Liver (tissue), 9 donors: ENCODE measurements around the gene NKAPD1. TPM values are rescaled to one million over a fixed set of nuclear protein-coding genes. Genes with fewer than 3 reads are reported as not detected.

Source experiments
- DNase-seq: peaks from one replicate; pipeline ENCODE4 v3.0.0-alpha.2; 2017; ENCODE audit warnings: low spot score
- H3K27ac ChIP-seq, 2 donors: one replicate each; pipeline ENCODE4 v1.7.0; 2013; ENCODE audit warnings: inconsistent platforms in 2 of 2, low read length in 2 of 2, control low read depth in 1 of 2, low read depth in 1 of 2, mild to moderate bottlenecking in 1 of 2
- H3K27me3 ChIP-seq, 4 donors: one replicate each; pipeline versions ENCODE4 v1.6.1 to v1.7.0; 2013; ENCODE audit warnings: low read length in 3 of 4, inconsistent platforms in 1 of 4, mild to moderate bottlenecking in 1 of 4, moderate library complexity in 1 of 4; ENCODE audit not compliant: control insufficient read depth in 4 of 4, insufficient read depth in 4 of 4
- H3K36me3 ChIP-seq, 4 donors: one replicate each; pipeline versions ENCODE4 v1.6.1 to v1.7.0; 2013; ENCODE audit warnings: low read length in 3 of 4, mild to moderate bottlenecking in 3 of 4, low read depth in 1 of 4, moderate library complexity in 1 of 4; ENCODE audit not compliant: control insufficient read depth in 4 of 4, insufficient read depth in 3 of 4
- H3K4me1 ChIP-seq, 4 donors: one replicate each; pipeline versions ENCODE4 v1.6.1 to v1.7.0; 2013; ENCODE audit warnings: low read length in 3 of 4, mild to moderate bottlenecking in 3 of 4, moderate library complexity in 1 of 4; ENCODE audit not compliant: control insufficient read depth in 4 of 4, insufficient read depth in 4 of 4
- H3K4me3 ChIP-seq, 3 donors: one replicate each; pipeline versions ENCODE4 v1.6.1 to v1.7.0; 2013; ENCODE audit warnings: low read length in 3 of 3, control low read depth in 1 of 3, low read depth in 1 of 3, mild to moderate bottlenecking in 1 of 3
- H3K9ac ChIP-seq, 2 donors: one replicate each; pipeline ENCODE4 v1.7.0; 2013; ENCODE audit warnings: low read length in 2 of 2, mild to moderate bottlenecking in 2 of 2, moderate library complexity in 2 of 2, control low read depth in 1 of 2, low read depth in 1 of 2
- H3K9me3 ChIP-seq, 4 donors: one replicate each; pipeline versions ENCODE4 v1.6.1 to v1.7.0; 2013; ENCODE audit warnings: low read length in 3 of 4; ENCODE audit not compliant: control insufficient read depth in 4 of 4
- EGR1 ChIP-seq, 2 donors: IDR thresholded peaks; 2 replicates each; pipeline ENCODE4 v1.6.1; 2016 to 2018; ENCODE audit warnings: antibody characterized with exemption in 2 of 2, low read depth in 2 of 2
- FOXA1 ChIP-seq: IDR thresholded peaks from 2 replicates; pipeline ENCODE4 v1.6.1; 2016; ENCODE audit warnings: antibody characterized with exemption
- GABPA ChIP-seq, 2 donors: IDR thresholded peaks in 1 of 2; conservative IDR thresholded peaks in 1 of 2; 2 replicates each; pipeline ENCODE4 v1.6.1; 2016; ENCODE audit warnings: antibody characterized with exemption in 2 of 2, mild to moderate bottlenecking in 1 of 2, moderate library complexity in 1 of 2
- HNF4A ChIP-seq, 2 donors: conservative IDR thresholded peaks; 2 replicates each; pipeline ENCODE4 v1.6.1; 2016; ENCODE audit warnings: antibody characterized with exemption in 2 of 2, mild to moderate bottlenecking in 2 of 2
- HNF4G ChIP-seq: IDR thresholded peaks from 2 replicates; pipeline ENCODE4 v1.6.1; 2016; ENCODE audit warnings: antibody characterized with exemption
- JUND ChIP-seq, 2 donors: IDR thresholded peaks; 2 replicates each; pipeline ENCODE4 v1.6.1; 2016; ENCODE audit warnings: antibody characterized with exemption in 2 of 2
- NR2F2 ChIP-seq: IDR thresholded peaks from 2 replicates; pipeline ENCODE4 v1.6.1; 2016; ENCODE audit warnings: antibody characterized with exemption
- RAD21 ChIP-seq, 2 donors: IDR thresholded peaks; 2 replicates each; pipeline ENCODE4 v1.6.1; 2016; ENCODE audit warnings: antibody characterized with exemption in 2 of 2, mild to moderate bottlenecking in 2 of 2
- RXRA ChIP-seq, 2 donors: IDR thresholded peaks; 2 replicates each; pipeline ENCODE4 v1.6.1; 2017 to 2018; ENCODE audit warnings: antibody characterized with exemption in 2 of 2, mild to moderate bottlenecking in 1 of 2
- SP1 ChIP-seq: IDR thresholded peaks from 2 replicates; pipeline ENCODE4 v1.6.1; 2018; ENCODE audit warnings: antibody characterized with exemption, mild to moderate bottlenecking
- YY1 ChIP-seq: IDR thresholded peaks from 2 replicates; pipeline ENCODE4 v1.6.1; 2016; ENCODE audit warnings: antibody characterized with exemption, mild to moderate bottlenecking
- WGBS: extraction: QIAGEN DNeasy Blood & Tissue Kit; methylation state at CpG from one replicate; pipeline ENCODE4 v1.1.7; 2013; 5-methylcytosine and 5-hydroxymethylcytosine counted together
- polyA plus RNA-seq, 2 donors: library from polyadenylated mRNA; stranded (reverse) in 1 of 2; unstranded in 1 of 2; fragments of 200-250 nt in 1 of 2; fragments of >200 nt in 1 of 2; fragmentation: Nextera tagmentation in 1 of 2; extraction: Ambion mirVana in 1 of 2; gene quantifications; one replicate each; pipeline versions ENCODE4 v1.2.1 to v1.2.3, GENCODE V29; 2013 to 2015
- total RNA-seq, 2 donors: library from RNA; depleted of rRNA; stranded (reverse); fragments of >200 nt; gene quantifications; one replicate each; pipeline ENCODE4 v1.2.3, GENCODE V29; 2014
- TF ChIP-seq, protein P1 (sequence below): IDR thresholded peaks from 2 replicates; pipeline ENCODE4 v1.6.1; 2016; ENCODE audit warnings: antibody characterized with exemption
- TF ChIP-seq, protein P2 (sequence below): IDR thresholded peaks from 2 replicates; pipeline ENCODE4 v1.6.1; 2016; ENCODE audit warnings: antibody characterized with exemption
- TF ChIP-seq, protein P3 (sequence below): IDR thresholded peaks from 2 replicates; pipeline ENCODE4 v1.6.1; 2016; ENCODE audit warnings: antibody characterized with exemption, mild to moderate bottlenecking
- TF ChIP-seq, protein P4 (sequence below): fragments of 150-350 bp; IDR thresholded peaks from 2 replicates; pipeline ENCODE4 v1.5.1; 2017; ENCODE audit warnings: improper control_type of control experiment, low read depth, low read length; ENCODE audit not compliant: missing input control
- donor health status: healthy.
- donor health status: healthy.
- donor health status: healthy.
- donor health status: healthy.
- donor health status: healthy.

The NKAPD1 gene
- total and polyA plus RNA-seq, 4 donors = 5.3 to 11.2 (median 7.4) TPM

DNA sequence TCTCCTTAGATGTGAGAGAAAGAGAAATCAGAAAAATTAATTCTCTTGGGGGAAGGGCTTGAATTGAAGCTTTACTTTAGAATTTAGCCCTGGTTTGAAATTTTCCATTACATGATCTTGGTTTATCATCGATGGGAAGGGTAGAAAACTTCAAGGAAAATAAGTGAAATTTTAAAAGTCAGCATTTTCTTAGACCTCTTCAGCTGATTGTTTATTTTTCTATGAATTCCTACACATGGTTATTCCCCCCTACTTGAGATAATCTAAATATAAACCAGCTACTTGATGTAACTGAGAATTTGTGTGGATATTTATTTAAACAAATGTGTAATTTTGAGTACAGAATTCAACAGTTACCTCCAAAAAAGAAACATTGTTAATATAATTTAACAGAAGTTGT is 11.2 kb upstream of the NKAPD1 start:
- Histone ChIP-seq H3K9ac (no peak overlapping the region), H3K4me1 (no peaks in the 10 kb centered on the region), H3K27me3 (no peaks in the 10 kb centered on the region), H3K9me3 (no peaks in the 10 kb centered on the region), H3K27ac (no peak overlapping the region), H3K4me3 (no peak overlapping the region), H3K36me3 (peaks cover 4 to 22% (median 17%) of the 10 kb centered on the region in 4 donors)
- DNase-seq = no peak
- TF ChIP-seq SP1 = no peak
- WGBS = 90% methylated on average over 1 of the region's 1 CpG

DNA sequence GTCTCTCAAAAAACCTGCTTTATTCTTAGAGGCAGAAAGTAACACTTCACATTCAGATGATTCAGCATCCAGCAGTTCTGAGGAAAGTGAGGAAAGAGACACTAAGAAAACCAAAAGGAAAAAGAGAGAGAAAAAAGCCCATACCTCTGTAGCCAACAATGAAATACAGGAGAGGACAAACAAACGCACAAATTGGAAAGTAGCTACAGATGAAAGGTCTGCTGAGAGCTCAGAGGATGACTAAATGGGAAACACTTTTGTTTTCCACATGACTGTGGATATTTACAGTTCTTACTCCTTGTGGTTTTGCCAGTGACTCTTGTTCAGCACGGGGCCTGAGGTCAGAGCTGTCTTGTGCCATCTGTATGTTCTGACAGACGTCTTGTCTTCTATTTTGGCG is 8.6 kb downstream of the NKAPD1 start:
- Histone ChIP-seq H3K4me1 (peaks cover 0 to 17% (median 11%) of the 10 kb centered on the region in 4 donors), H3K27ac (no peak overlapping the region), H3K9ac (no peak overlapping the region), H3K4me3 (no peak overlapping the region), H3K9me3 (no peaks in the 10 kb centered on the region), H3K27me3 (no peaks in the 10 kb centered on the region), H3K36me3 (peaks cover 11 to 55% (median 43%) of the 10 kb centered on the region in 4 donors)
- TF ChIP-seq YY1 = no peak
- TF ChIP-seq HNF4G = no peak
- TF ChIP-seq EGR1 (IDR thresholded peaks at IDR 0.05; ENCODE audit: low read depth in 2 of 2) = no peak
- WGBS = 86% methylated on average over 4 of the region's 4 CpGs
- no peak for DNase-seq

DNA sequence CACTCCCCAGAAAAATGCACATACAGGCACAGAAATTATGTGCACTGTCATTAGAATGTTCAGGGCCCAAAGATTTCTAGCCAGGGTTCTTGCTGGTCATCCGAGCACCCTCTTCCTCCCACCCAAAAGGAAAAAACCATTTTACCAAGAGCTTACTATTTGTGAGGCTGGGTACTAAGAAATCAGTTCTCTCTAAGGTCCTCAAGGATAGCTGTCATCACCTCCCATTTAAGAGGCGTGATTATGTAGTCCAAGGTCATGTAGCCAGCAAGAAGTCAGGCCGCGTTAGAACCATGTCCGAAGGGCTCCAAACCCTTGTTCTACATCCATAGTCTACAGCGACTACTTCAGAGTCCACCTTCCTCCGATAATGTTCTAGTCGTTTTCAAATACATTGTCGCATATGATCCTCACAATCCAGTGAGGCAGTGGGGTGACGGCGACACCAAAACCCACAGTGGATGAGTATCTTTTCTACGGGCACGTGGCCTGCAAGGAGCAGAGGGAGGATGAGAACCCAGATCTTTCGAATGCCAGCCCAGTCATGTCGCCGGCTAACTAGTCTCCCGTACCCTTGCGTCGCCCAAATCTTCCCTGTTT is 11.8 kb downstream of the NKAPD1 start:
- DNase-seq = no peak
- H3K27ac ChIP-seq = peak overlapping the region; percentile 50 to 58
- H3K27me3 ChIP-seq = no peaks in the 10 kb centered on the region
- no peaks in the 10 kb centered on the region for H3K9me3 ChIP-seq
- H3K36me3 ChIP-seq = peaks cover 10 to 50% (median 41%) of the 10 kb centered on the region in 4 donors
- peak overlapping the region; percentile 39 to 89 for H3K9ac ChIP-seq
- H3K4me1 ChIP-seq = peaks cover 3 to 26% (median 21%) of the 10 kb centered on the region in 4 donors
- peak overlapping the region; percentile 70 to 99 (median 80) for H3K4me3 ChIP-seq
- TF ChIP-seq SP1 (no peak), FOXA1 (no peak), HNF4A (conservative IDR thresholded peaks at IDR 0.05) (no peak), RXRA (IDR thresholded peaks at IDR 0.05) (no peak), RAD21 (IDR thresholded peaks at IDR 0.05) (no peak), JUND (IDR thresholded peaks at IDR 0.05) (no peak), GABPA (IDR thresholded peaks at IDR 0.05 in 1 of 2, conservative IDR thresholded peaks at IDR 0.05 in 1 of 2) (no peak), HNF4G (no peak), NR2F2 (no peak), EGR1 (IDR thresholded peaks at IDR 0.05; ENCODE audit: low read depth in 2 of 2) (no peak), YY1 (no peak)
- TF ChIP-seq, protein P1, sequence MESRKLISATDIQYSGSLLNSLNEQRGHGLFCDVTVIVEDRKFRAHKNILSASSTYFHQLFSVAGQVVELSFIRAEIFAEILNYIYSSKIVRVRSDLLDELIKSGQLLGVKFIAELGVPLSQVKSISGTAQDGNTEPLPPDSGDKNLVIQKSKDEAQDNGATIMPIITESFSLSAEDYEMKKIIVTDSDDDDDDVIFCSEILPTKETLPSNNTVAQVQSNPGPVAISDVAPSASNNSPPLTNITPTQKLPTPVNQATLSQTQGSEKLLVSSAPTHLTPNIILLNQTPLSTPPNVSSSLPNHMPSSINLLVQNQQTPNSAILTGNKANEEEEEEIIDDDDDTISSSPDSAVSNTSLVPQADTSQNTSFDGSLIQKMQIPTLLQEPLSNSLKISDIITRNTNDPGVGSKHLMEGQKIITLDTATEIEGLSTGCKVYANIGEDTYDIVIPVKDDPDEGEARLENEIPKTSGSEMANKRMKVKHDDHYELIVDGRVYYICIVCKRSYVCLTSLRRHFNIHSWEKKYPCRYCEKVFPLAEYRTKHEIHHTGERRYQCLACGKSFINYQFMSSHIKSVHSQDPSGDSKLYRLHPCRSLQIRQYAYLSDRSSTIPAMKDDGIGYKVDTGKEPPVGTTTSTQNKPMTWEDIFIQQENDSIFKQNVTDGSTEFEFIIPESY = no peak
- TF ChIP-seq, protein P2, sequence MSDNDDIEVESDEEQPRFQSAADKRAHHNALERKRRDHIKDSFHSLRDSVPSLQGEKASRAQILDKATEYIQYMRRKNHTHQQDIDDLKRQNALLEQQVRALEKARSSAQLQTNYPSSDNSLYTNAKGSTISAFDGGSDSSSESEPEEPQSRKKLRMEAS = no peak
- TF ChIP-seq, protein P3, sequence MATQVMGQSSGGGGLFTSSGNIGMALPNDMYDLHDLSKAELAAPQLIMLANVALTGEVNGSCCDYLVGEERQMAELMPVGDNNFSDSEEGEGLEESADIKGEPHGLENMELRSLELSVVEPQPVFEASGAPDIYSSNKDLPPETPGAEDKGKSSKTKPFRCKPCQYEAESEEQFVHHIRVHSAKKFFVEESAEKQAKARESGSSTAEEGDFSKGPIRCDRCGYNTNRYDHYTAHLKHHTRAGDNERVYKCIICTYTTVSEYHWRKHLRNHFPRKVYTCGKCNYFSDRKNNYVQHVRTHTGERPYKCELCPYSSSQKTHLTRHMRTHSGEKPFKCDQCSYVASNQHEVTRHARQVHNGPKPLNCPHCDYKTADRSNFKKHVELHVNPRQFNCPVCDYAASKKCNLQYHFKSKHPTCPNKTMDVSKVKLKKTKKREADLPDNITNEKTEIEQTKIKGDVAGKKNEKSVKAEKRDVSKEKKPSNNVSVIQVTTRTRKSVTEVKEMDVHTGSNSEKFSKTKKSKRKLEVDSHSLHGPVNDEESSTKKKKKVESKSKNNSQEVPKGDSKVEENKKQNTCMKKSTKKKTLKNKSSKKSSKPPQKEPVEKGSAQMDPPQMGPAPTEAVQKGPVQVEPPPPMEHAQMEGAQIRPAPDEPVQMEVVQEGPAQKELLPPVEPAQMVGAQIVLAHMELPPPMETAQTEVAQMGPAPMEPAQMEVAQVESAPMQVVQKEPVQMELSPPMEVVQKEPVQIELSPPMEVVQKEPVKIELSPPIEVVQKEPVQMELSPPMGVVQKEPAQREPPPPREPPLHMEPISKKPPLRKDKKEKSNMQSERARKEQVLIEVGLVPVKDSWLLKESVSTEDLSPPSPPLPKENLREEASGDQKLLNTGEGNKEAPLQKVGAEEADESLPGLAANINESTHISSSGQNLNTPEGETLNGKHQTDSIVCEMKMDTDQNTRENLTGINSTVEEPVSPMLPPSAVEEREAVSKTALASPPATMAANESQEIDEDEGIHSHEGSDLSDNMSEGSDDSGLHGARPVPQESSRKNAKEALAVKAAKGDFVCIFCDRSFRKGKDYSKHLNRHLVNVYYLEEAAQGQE = no peak
- TF ChIP-seq, protein P4, sequence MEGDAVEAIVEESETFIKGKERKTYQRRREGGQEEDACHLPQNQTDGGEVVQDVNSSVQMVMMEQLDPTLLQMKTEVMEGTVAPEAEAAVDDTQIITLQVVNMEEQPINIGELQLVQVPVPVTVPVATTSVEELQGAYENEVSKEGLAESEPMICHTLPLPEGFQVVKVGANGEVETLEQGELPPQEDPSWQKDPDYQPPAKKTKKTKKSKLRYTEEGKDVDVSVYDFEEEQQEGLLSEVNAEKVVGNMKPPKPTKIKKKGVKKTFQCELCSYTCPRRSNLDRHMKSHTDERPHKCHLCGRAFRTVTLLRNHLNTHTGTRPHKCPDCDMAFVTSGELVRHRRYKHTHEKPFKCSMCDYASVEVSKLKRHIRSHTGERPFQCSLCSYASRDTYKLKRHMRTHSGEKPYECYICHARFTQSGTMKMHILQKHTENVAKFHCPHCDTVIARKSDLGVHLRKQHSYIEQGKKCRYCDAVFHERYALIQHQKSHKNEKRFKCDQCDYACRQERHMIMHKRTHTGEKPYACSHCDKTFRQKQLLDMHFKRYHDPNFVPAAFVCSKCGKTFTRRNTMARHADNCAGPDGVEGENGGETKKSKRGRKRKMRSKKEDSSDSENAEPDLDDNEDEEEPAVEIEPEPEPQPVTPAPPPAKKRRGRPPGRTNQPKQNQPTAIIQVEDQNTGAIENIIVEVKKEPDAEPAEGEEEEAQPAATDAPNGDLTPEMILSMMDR = no peak
- 5% methylated on average over 19 of the region's 19 CpGs for WGBS
